GM18873 (cell line): ENCODE measurements around the gene FOCAD.

Experiments
- ATAC-seq: cut with Tn5 transposase; IDR thresholded peaks from one replicate; pipeline ENCODE4 v1.9.1; 2021; ENCODE audit warnings: mild to moderate bottlenecking, moderate library complexity, moderate number of reproducible peaks; ENCODE audit not compliant: unreplicated experiment, low FRiP score

The FOCAD gene

DNA sequence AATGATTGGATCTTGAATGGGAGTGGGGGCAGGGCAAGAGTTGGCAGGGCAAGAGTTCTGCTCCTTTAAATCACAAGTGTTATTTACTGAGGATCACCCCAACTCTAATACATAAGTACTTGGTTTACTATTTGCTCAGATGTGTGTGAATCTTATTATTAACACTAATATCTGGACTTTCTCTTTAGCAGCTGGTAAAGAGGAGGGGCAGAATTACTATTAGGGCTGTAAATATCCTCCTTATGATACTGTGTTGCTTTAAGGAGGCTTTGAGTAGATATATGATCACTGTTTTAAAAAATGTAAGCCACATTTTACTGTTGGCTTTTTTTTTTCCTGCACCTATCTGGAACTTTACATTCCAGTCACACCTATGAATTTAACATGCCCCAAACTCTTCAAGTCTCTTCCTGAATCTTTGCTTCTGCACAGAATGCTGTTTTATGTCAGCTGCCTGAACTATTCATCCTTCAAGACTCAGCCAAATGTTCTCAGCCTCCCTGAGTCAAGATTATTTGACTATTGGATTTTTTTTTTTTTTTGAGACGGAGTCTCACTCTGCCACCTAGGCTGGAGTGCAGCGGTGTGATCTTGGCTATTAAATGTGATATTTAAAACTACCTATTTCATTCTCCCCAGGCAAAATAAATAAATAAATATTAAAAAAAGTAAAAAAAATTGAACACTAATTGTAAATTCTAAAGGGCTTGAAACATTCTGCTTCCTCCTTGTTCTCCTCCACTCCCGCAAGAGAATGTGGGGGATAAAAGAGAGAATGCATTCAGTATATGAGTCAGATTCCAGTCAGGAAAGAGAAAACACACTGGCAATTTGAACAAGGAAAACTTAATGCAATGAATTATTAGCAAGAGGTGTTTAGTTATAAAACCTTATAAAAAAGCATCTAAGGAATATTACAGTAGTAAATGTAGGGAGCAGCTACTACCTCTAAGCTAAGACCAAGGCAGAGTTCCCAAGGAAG lies 99.3 kb downstream of the FOCAD start:
- no peak for ATAC-seq

DNA sequence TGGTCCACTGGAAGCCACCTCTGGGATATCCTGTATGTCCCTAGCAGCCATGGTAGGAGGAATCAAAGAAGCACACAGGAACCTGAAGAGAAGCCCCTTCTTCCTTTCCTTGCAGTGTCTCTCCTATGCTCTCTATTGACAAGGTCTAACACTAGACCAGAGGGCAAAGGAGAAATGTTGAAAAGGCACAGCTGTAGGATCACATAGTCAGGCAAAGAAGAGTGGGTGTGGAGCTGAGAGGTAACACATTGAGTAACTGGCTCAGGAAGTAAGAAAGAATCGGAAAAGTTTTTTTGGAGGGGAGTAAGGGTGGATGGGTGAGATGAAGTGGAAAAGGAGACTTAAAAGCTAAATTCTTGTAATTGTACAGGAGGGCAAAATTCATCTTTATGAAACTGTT lies 100.1 kb downstream of the FOCAD start:
- no peak for ATAC-seq

DNA sequence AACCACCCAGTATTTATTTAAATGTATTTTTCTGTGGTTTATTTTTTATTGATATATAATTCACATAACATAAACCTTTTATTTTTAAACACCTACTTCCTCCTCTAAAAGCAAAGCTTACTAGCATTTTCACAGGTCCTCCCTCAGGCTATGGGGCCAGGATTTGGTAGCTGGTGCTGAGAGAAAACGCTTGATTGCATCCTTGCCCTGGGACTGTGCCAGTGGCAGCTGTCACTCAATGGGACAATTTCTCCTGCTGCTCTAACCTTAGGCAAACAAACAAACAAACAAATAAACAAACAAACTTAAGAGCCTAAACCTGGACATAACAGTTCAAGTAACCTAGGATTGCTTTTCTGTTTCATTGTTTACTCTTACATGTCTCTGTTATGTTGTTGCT lies 102.7 kb downstream of the FOCAD start:
- no peak for ATAC-seq

DNA sequence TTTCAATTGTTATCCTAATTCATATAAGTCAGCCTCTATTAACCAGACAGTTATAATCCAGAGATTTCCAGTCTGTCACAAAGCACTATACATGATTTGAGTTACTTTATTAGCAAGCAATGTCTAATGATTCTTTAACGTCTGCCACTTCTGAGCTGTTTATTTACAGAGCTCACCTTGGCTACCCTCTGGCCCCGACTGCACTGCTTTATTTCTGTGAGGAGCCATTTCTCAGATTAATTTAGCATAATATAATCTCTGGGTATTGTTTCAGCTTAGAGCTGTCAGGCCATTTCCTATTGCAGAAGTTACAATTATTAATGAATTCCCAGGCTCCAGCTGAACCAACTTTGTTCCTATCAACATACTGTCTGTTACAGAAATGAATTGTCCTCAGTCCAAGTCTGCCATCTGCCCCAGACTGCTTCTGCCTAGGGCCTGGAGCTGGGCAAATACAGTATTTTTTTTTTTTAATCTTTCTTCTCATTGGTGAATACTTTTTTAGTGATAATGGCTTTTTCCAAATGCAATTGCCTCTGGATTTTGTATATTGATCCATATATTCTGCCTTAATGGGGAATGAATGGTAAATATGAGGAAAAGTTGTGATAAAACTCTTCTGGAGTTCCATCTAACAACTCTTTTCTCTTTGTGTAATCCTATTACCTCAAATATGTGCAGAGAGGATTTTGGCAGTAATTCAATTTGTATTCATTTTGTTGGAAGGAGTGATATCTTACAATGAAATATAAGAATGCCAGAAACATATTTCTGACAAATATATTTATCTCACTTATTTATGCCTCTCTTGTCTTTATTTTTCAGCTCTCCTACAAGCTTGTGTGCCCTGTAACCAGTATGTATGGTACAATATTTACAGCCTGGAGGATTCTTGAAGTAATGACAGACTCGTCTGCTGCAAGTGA lies 104.7 kb downstream of the FOCAD start:
- no peak for ATAC-seq

DNA sequence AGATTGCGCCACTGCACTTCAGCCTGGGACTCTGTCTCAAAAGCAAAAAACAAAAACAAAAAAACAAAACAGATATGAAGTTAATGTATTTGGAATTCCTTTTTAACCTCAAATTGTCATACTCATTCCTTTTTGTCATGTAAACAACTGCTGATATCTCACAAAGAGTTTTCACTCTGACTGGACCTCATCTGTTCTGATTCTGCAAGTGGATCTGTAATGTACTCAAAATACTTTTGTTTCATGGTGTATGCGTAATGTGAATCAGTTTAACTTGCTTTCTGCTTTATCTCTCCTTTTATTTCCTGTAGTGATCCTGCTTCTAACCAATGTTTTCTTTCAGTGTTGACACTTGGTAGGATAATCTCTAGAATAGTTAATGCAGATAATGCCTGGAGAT lies 106.7 kb downstream of the FOCAD start:
- ATAC-seq, result no peak

DNA sequence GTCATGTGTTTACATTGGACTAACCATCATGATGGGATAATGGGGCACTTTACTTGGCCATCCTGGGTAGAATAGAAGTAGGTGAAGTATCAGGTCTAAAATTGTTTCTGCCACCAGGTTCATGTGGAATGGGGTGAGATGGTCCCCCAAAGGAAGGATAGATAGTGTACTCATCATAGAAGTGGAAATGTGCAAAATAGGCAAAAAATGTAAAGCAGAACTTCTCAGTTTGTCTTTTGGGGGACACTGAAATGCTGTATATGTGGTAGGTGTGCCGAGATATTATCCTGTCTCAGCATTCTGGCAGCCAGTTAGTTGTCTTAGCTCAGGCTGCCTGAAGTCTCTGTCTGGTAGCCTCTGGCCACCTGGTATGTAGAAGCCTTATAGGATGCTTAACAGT lies 107.6 kb downstream of the FOCAD start:
- ATAC-seq, result no peak

DNA sequence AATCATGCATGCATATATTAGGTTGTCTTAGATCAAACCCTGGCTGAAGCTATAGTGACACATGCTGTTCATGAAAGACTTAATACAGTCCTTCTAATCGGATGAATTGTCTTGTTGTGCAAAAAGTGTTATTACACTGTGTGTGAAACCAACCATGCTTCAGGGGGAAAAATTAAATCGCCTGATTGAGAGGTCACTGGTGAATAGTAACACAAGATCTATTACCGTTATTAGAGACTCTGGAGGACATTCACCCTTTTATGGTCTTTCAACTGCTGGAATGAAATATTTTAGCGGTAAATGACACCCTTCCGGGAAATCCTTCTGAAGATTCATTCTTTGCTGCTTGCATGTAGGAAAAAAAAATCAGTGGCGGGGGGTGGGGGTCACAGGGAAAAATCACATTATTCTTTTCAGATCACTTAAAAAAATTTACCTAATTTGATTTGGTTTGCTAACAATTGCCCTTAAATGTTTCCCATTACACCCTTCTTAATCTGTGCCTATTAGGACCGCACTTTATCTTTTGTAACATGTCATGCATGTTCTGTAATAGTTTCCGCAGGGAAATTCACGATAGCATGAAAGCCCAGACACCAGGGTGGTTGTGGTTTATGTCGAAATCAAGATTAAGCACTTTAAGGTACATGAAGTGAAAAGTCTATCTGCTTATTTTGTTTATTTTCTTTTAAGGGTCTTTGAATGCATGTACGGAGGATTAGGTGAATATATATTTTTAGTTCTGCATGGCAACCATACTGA lies 120.6 kb downstream of the FOCAD start:
- no peak for ATAC-seq

DNA sequence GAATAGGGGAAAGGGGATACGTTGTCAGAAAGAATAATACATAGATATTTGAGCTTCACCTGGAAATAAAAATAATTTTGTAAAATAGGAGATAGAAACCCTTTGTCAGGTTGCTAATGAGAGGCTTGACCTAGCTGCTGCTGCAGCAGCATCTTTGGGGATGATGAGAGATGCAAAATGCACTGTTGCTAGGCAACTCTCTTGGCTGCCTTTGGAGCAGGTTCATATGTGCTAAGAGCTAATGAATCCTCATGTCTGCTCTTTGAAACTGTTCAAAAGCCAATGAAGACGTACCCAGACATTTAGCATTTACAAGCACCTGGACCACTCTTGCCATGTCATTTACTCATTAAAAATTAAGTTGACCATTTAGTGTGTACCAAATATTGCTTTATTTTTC lies 121.7 kb downstream of the FOCAD start:
- no peak for ATAC-seq

DNA sequence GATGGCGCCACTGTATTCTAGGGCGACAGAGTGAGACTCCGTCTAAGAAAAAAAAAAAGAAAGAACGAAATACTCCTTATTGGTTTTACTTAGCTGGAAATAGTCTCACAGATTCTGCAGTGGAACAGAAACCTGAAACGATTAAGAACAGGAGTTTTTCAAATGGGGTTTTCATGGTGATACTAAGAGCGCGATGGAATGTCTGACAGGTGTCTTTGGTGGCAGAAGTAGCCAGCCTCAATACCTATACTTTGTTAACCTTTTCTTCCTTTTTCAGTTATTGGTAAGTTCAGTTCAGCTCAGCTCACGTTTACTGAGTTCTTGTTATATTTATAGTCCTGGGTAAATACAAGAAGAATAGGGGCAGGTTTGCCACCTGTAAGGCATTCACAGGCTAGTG lies 123.9 kb downstream of the FOCAD start:
- ATAC-seq, result no peak

DNA sequence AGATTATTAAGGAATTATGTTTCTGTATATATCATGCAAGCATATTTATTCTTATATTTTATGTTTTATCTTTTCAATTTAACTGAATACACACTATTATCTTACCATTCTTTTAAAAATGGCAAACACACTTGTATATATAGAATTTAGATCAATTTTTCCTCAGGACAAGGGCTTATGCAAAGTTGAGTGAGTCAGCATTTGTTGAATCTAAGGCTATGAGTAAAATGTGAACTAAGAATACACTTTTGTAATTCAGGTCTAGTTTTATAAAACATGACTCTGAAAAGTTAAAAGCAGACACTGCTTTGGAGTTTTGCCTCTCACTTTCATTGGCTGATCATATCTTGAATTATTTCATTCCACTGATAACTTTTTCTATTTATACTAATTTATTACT lies 127.8 kb downstream of the FOCAD start:
- no peak for ATAC-seq

DNA sequence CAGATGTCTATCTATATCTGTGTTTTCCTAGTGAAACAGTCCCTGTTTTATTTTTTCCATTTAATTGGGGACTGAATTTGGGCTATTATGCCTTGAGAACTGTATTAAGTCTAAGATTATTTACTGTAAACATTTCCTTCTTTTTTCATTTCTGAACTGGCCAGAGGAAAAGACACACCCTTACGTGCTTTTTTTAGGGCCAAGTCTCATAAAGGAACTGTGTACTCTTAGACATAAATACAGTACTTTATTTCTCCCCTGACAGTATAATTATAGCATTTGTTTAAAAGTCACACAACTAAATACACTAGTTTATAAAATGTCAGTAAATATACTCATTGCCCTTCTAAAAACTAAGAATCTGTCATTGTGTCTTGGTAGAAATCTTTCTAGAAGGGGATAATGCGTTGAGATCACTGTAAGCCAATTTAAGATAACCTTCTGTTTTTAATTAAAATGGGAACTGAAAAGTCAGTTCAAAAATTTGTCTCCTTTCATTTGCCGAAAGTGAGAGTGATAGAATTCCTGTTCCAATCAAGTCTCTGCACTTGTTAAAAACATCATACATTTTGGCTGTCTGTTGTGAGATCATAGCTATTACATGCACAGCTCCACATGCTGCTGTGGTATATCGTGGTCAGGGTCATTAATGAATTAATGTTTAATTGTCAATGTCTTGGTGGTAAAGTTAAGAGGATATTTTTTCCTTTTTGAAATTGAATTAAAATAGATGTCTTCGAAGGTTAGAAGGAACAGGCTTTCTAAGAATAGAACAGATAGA lies 132.1 kb downstream of the FOCAD start:
- no peak for ATAC-seq

DNA sequence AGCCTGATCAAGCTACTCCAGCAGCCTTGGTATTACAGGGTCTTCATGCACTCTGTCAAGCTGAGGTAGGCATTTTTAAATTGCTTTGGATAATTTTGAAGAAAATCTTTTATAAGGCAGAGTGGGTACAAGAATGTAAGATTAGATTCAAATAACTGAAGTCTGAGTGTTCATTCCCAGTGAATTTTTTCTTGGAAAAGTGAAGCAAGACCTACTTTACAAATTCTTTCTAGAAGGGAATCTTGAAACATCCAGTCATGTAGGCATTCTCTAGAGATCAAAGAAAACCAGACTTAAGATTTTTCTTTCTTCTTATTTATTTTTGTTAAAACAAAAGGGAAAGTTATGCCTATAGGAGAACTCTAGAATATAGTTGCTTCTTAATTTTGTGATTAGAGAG lies 139.0 kb downstream of the FOCAD start:
- no peak for ATAC-seq

DNA sequence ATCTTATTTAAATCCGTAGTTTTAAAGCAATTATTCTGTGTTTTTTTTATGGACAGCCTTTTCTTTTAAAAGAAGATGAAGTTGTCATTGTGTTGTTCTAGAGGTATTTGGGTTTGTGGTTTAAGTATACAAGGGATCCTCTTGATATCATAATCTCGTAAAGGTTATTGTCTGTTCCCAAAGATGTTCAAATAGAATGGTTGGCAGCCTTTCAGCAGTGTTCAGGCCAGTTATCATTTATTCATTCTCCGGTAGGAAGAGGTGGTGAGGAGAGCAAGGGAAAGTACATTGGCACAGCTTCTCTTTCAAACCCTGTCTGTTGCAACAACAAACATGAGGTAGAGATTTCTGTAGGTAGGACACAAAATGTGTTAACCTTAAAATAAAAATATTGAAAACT lies 147.0 kb downstream of the FOCAD start:
- ATAC-seq, result no peak

DNA sequence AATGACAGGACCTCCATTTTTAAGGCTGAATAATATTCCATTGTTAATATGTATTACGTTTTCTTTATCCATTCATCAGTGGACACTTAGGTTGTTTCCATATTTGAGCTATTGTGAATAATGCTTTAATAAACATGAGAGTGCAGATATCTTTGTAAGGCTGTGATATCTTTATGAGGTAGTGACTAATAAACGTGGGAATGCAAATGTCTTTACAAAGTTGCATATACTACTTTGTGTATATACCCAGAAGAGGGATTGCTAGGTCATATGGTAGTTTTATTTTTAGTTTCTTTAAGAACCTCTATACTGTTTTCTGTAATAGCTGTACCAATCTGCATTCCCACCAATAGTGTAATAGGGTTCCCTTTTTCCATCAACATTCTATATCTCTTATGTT lies 148.7 kb downstream of the FOCAD start:
- ATAC-seq, result no peak

DNA sequence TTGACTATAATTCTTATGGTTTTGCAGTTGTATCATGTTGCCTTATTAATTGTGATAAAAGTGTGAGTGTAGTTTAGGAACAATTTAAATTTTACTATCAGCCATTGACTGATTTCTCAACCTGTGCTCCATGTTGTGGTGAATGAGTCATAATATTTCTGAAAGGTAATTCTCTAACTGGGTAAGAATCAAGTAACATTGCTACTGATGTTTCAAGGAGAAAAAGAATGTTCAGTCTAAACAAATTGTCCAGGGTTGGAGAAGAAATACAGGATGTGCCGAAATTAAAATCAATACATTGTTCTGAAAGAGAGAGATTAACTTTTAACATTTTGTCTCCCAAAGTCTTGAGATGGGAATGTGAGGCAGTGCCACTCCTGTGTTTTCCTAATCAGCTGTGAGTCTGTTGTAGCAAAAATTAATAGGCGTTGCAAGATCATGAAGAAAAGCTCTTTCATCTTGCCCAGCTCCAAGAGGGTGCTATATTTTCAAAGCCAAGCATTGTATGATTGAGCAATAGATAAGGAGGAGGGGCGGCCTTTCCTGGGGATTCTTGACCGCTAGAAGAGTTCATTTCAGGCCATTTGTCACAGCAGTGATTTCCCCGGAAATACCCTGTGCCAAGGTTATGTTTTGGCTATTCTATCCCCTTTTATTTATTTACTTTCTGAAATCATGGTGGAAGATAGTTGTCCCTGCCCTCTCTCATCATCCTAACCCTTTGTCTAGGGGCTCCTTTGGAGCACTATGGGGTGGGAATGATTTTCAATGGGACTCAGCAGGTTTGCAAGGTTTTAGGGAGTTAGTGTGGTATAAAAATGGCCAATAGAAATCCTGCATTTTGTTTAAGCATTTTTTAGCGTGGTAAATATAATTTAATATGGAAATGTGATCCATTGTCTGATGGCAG lies 151.6 kb downstream of the FOCAD start:
- no peak for ATAC-seq

DNA sequence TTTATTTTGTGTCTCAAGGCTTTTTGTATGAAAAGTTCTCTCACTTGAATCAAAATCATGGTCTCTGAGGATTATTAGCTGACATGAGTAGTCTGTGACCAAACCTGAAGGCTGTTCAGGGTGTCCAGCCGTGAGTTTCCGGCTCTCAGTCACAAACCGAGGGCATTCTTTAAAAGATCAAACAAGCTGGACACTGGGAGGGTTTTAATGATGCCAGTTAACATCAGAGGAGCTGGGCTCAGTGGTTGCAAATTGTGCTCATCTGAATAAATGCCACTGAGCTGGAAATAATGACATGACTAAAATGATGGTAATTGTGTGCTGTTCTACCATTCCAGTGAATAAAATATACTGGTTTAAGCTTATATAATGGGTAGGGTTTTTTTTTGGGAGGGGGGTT lies 153.1 kb downstream of the FOCAD start:
- ATAC-seq, result no peak

DNA sequence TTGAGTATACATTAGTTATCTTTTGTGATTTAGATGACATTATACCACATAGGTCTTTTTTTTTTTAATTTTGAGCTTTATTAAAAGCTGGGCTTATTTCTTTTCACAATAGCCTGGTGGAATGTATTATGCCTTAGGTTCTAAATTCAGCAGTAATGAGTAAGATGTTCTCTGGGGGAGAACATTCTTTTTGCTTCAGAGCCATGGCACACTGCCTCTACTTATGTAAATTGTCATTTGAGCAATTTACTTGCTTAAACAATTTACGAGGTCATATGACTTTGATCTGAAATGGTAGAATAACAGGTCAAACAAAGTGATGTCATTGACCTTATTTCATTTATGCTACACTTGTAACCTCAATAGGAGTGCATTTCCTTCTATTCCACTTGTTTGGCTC lies 154.2 kb downstream of the FOCAD start:
- ATAC-seq, result no peak

DNA sequence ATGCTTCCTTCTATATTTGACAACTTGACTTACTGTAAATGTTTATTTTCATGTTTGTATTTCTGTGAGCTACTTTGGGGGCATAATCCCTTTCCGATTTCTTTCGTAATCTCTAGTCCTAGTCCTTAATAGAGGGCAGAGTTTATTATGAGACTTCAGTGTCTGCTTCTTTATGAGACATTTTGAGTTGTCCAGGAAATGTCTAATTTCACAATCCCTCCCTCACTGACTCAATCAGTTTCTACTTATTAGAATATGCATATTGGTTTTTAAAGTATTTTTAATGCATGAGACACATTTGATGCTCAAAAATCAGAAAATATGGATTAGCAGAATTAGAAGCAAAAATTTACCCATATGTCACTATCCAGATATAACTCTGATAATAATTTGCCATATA lies 160.9 kb downstream of the FOCAD start:
- ATAC-seq, result no peak

DNA sequence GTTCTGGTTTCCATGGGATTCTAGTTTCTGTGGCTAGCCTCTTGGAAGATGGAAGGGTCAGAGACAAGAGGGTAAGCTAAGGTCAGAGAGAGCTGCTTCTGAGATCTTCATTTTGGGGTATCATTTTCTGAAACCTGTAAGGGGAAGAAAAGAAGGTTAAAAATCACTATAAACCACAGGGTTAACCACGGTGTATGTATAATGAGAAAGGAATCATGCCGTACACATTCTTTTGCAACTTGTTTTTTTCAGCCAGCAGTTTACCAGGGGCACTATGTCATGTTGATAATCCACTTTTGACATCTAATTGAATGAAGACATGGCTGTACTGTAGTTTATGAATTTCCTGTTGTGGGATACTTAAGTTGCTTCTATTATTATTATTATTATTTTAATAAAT lies 164.4 kb downstream of the FOCAD start:
- ATAC-seq, result no peak
